Measurements from ENCODE around the gene CLEC3B.
A peak's percentile ranks its signal among the peaks of the same experiment; 100 is the strongest.

The CLEC3B gene

GRCh38 chr3:45003859-45004258, 22.2 kb upstream of the CLEC3B start:
- DNase-seq = no peak

- no peak for DNase-seq
Measured at GRCh38 chr3:45007091-45007490, 19.0 kb upstream of the CLEC3B start.

- no peak for DNase-seq
Measured at GRCh38 chr3:45008117-45008516, 18.0 kb upstream of the CLEC3B start.

GRCh38 chr3:45009868-45010267, 16.2 kb upstream of the CLEC3B start:
- DNase-seq = no peak

GRCh38 chr3:45010811-45011333, 15.2 kb upstream of the CLEC3B start:
- DNase-seq = no peak

- DNase-seq = peak in 1 of 14 donors; percentile 14
Measured at GRCh38 chr3:45011756-45012508, 14.2 kb upstream of the CLEC3B start.

- no peak for DNase-seq
Measured at GRCh38 chr3:45012577-45012976, 13.5 kb upstream of the CLEC3B start.

- DNase-seq = no peak
Measured at GRCh38 chr3:45016916-45017315, 9.2 kb upstream of the CLEC3B start.

GRCh38 chr3:45017821-45018220, 8.3 kb upstream of the CLEC3B start:
- DNase-seq = no peak

- no peak for DNase-seq
Measured at GRCh38 chr3:45020534-45020933, 5.6 kb upstream of the CLEC3B start.

- no peak for DNase-seq
Measured at GRCh38 chr3:45021524-45022297, 4.4 kb upstream of the CLEC3B start.

- DNase-seq = no peak
Measured at GRCh38 chr3:45023675-45024074, 2.4 kb upstream of the CLEC3B start.

GRCh38 chr3:45024542-45025255, 1.4 kb upstream of the CLEC3B start:
- peak in 2 of 14 donors; percentile 3 to 87 for DNase-seq

GRCh38 chr3:45026957-45027356, 854 bp downstream of the CLEC3B start:
- DNase-seq = no peak

GRCh38 chr3:45027441-45027840, 1.3 kb downstream of the CLEC3B start:
- DNase-seq = no peak

- DNase-seq = no peak
Measured at GRCh38 chr3:45029216-45029615, 3.1 kb downstream of the CLEC3B start.

- DNase-seq = peak in 1 of 14 donors; percentile 73
Measured at GRCh38 chr3:45029661-45030060, 3.6 kb downstream of the CLEC3B start.

- DNase-seq = no peak
Measured at GRCh38 chr3:45031531-45031930, 5.4 kb downstream of the CLEC3B start.

- no peak for DNase-seq
Measured at GRCh38 chr3:45032113-45032512, 6.0 kb downstream of the CLEC3B start.

GRCh38 chr3:45033791-45034190, 7.7 kb downstream of the CLEC3B start:
- DNase-seq = no peak

GRCh38 chr3:45034612-45035252, 8.6 kb downstream of the CLEC3B start:
- DNase-seq = peak in 11 of 14 donors; percentile 5 to 80 (median 45)

All from C1 segment of cervical spinal cord (tissue), 14 donors.